CD4-positive, alpha-beta memory T cell (primary cell): Measurements from ENCODE around the gene BTF3L4. TPM values are rescaled to one million over a fixed set of nuclear protein-coding genes. Genes with fewer than 3 reads are reported as not detected.

Source experiments
- CTCF ChIA-PET: fragments of 350-600 bp; sonication (Branson Sonifier 250); formaldehyde crosslinking; loops from one replicate; lab custom pipeline; 2021; ENCODE audit warnings: inconsistent platforms; ENCODE audit not compliant: partially characterized antibody; lab: Charles Lee
- POLR2A ChIA-PET: fragments of 350-600 bp; sonication (Branson Sonifier 250); formaldehyde crosslinking; loops from one replicate; lab custom pipeline; 2021; ENCODE audit not compliant: partially characterized antibody; lab: Charles Lee
- DNase-seq, 5 donors: peaks; one replicate each; pipeline versions ENCODE4 v3.0.0 to v3.0.0-alpha.2; 2020 to 2022; ENCODE audit warnings: mixed read lengths in 1 of 5
- H3K27ac ChIP-seq: one replicate; pipeline ENCODE4 v1.7.0; 2013; ENCODE audit warnings: low read depth, low read length
- H3K27me3 ChIP-seq: 2 replicates; pipeline ENCODE4 v1.7.0; 2013; ENCODE audit warnings: mild to moderate bottlenecking, low read length, moderate library complexity; ENCODE audit not compliant: insufficient read depth
- H3K36me3 ChIP-seq: 2 replicates; pipeline ENCODE4 v1.7.0; 2013; ENCODE audit warnings: mild to moderate bottlenecking, low read length, moderate library complexity; ENCODE audit not compliant: insufficient read depth
- H3K4me1 ChIP-seq: 2 replicates; pipeline ENCODE4 v1.7.0; 2013; ENCODE audit warnings: mild to moderate bottlenecking, low read length, moderate library complexity; ENCODE audit not compliant: insufficient read depth
- H3K4me3 ChIP-seq, 2 donors: one replicate each; pipeline ENCODE4 v1.7.0; 2013; ENCODE audit warnings: low read length in 2 of 2, mild to moderate bottlenecking in 1 of 2
- H3K9me3 ChIP-seq, 2 donors: one replicate each; pipeline ENCODE4 v1.7.0; 2013; ENCODE audit warnings: low read length in 2 of 2, control low read depth in 1 of 2; ENCODE audit not compliant: control insufficient read depth in 1 of 2
- H3K27ac Mint-ChIP-seq, 7 donors: one replicate each; pipeline ENCODE4 v1.8.0; 2020 to 2021; ENCODE audit warnings: mixed read lengths in 7 of 7, mild to moderate bottlenecking in 6 of 7, inconsistent platforms in 3 of 7, moderate library complexity in 3 of 7
- H3K27me3 Mint-ChIP-seq, 2 donors: one replicate each; pipeline ENCODE4 v1.8.0; 2020 to 2021; ENCODE audit warnings: mixed read lengths in 2 of 2
- H3K36me3 Mint-ChIP-seq, 2 donors: one replicate each; pipeline ENCODE4 v1.8.0; 2020 to 2021; ENCODE audit warnings: mixed read lengths in 2 of 2, inconsistent platforms in 1 of 2, mild to moderate bottlenecking in 1 of 2
- H3K4me1 Mint-ChIP-seq, 4 donors: one replicate each; pipeline ENCODE4 v1.8.0; 2020 to 2021; ENCODE audit warnings: mixed read lengths in 4 of 4, mild to moderate bottlenecking in 1 of 4
- H3K4me3 Mint-ChIP-seq, 8 donors: one replicate each; pipeline ENCODE4 v1.8.0; 2020 to 2021; ENCODE audit warnings: mixed read lengths in 8 of 8, mild to moderate bottlenecking in 7 of 8, moderate library complexity in 6 of 8, inconsistent platforms in 3 of 8
- H3K9me3 Mint-ChIP-seq, 8 donors: one replicate each; pipeline ENCODE4 v1.8.0; 2020 to 2021; ENCODE audit warnings: mixed read lengths in 8 of 8, mild to moderate bottlenecking in 5 of 8, inconsistent platforms in 3 of 8, moderate library complexity in 1 of 8
- intact Hi-C: fragments of 100-400 bp; cut with micrococcal nuclease; formaldehyde crosslinking; loops from one replicate; pipeline ENCODE4 v1.15.1; 2023
- polyA plus RNA-seq, 2 donors: library from polyadenylated mRNA; unstranded; fragments of 300-500 nt; fragmentation: Illumina TruSeq; gene quantifications; one replicate each; pipeline ENCODE4 v1.2.3, GENCODE V29; 2021
- total RNA-seq, 2 experiments: library from RNA; stranded (reverse); gene quantifications; one replicate each; pipeline ENCODE4 v1.2.3, GENCODE V29; 2021

The BTF3L4 gene
- 10 to 100 TPM; 30.4 to 34.6 TPM for total RNA-seq
- 10 to 100 TPM; 60.7 to 91.2 TPM for polyA plus RNA-seq

GRCh38 chr1:52056163-52056936, at the start of gene BTF3L4:
TSS of gene BTF3L4 (plus strand) at chr1:52056295. CDS start at chr1:52059848, 3,553 bp downstream.
- Histone ChIP-seq H3K36me3 (peaks cover 15% of the 10 kb centered on the region), H3K4me1 (peaks cover 56% of the 10 kb centered on the region), H3K27me3 (no peaks in the 10 kb centered on the region), H3K9me3 (no peaks in the 10 kb centered on the region), H3K4me3 (peak within 1 kb of the TSS; percentile 81 to 92), H3K27ac (peak within 1 kb of the TSS; percentile 88)
- Mint-ChIP-seq H3K27me3 (no peaks in the 10 kb centered on the region), H3K27ac (peak within 1 kb of the TSS; percentile 84 to 98 (median 97)), H3K4me3 (peak within 1 kb of the TSS; percentile 98 to 100 (median 98)), H3K4me1 (peaks cover 36 to 72% (median 57%) of the 10 kb centered on the region in 4 donors), H3K36me3 (peaks cover 14 to 47% of the 10 kb centered on the region in 2 donors), H3K9me3 (peaks cover 0 to 4% (median 0%) of the 10 kb centered on the region in 8 donors)
- peak; percentile 89 to 97 (median 91) for DNase-seq
- intact Hi-C loops = loop anchor here (1.0 kb wide), 3 partner anchors 23 to 310 kb away; partner anchors contain the start of genes CC2D1B and KTI12
- CTCF ChIA-PET = interaction anchor here (1.2 kb wide), 1 partner anchor 9 kb away, joined by 7 read pairs; no protein-coding TSS in a partner anchor
- POLR2A ChIA-PET = interaction anchor here (0.6 to 5.3 kb wide), 11 partner anchors 15 to 820 kb away, joined by 3 to 67 read pairs (median 4); partner anchors contain the start of genes KTI12, ORC1, PRPF38A and RNF11

- CTCF ChIA-PET = no interaction called here
- H3K27ac Mint-ChIP-seq = no peak overlapping the region
- intact Hi-C loops = no loop called here
Measured at GRCh38 chr1:52007215-52008002, 48.7 kb upstream of the BTF3L4 start.

GRCh38 chr1:52008071-52008809, 47.9 kb upstream of the BTF3L4 start:
- Histone ChIP-seq H3K36me3 (no peaks in the 10 kb centered on the region), H3K27me3 (no peaks in the 10 kb centered on the region), H3K27ac (no peak overlapping the region), H3K4me1 (no peaks in the 10 kb centered on the region), H3K9me3 (no peaks in the 10 kb centered on the region), H3K4me3 (no peak overlapping the region)
- ChIA-PET POLR2A (no interaction called here), CTCF (no interaction called here)
- no peaks in the 10 kb centered on the region for H3K36me3 Mint-ChIP-seq
- H3K27ac Mint-ChIP-seq = no peak overlapping the region
- no peaks in the 10 kb centered on the region for H3K4me1 Mint-ChIP-seq
- intact Hi-C loops = no loop called here
- DNase-seq = no peak
- no peak overlapping the region for H3K4me3 Mint-ChIP-seq
- H3K27me3 Mint-ChIP-seq = peaks cover 10 to 14% of the 10 kb centered on the region in 2 donors
- no peaks in the 10 kb centered on the region for H3K9me3 Mint-ChIP-seq

More at GRCh38 chr1:52007215-52008002, 48.7 kb upstream of the BTF3L4 start:
- Histone ChIP-seq H3K27me3 (no peaks in the 10 kb centered on the region), H3K4me3 (no peak overlapping the region), H3K36me3 (no peaks in the 10 kb centered on the region), H3K9me3 (no peaks in the 10 kb centered on the region), H3K4me1 (no peaks in the 10 kb centered on the region), H3K27ac (no peak overlapping the region)
- Mint-ChIP-seq H3K9me3 (no peaks in the 10 kb centered on the region), H3K36me3 (no peaks in the 10 kb centered on the region), H3K4me1 (no peaks in the 10 kb centered on the region), H3K27me3 (peaks cover 12 to 15% of the 10 kb centered on the region in 2 donors), H3K4me3 (no peak overlapping the region)
- POLR2A ChIA-PET = no interaction called here
- DNase-seq = no peak

- Mint-ChIP-seq H3K4me1 (peaks cover 0 to 6% (median 3%) of the 10 kb centered on the region in 4 donors), H3K27me3 (no peaks in the 10 kb centered on the region), H3K9me3 (no peaks in the 10 kb centered on the region), H3K36me3 (peaks cover 47 to 54% of the 10 kb centered on the region in 2 donors), H3K4me3 (no peak overlapping the region), H3K27ac (no peak overlapping the region)
- DNase-seq = no peak
- no peaks in the 10 kb centered on the region for H3K9me3 ChIP-seq
- intact Hi-C loops = no loop called here
- H3K27me3 ChIP-seq = no peaks in the 10 kb centered on the region
- H3K4me1 ChIP-seq = no peaks in the 10 kb centered on the region
- ChIA-PET CTCF (no interaction called here), POLR2A (no interaction called here)
- H3K4me3 ChIP-seq = no peak overlapping the region
- H3K36me3 ChIP-seq = peaks cover 22% of the 10 kb centered on the region
- H3K27ac ChIP-seq = no peak overlapping the region
Measured at GRCh38 chr1:52022133-52022532, 34.0 kb upstream of the BTF3L4 start.

GRCh38 chr1:52026278-52026677, 29.8 kb upstream of the BTF3L4 start:
- Mint-ChIP-seq H3K27me3 (no peaks in the 10 kb centered on the region), H3K27ac (peak overlapping the region in 1 of 7 donors; percentile 19)

GRCh38 chr1:52028328-52028727, 27.8 kb upstream of the BTF3L4 start:
- ChIA-PET POLR2A (interaction anchor here (1.5 kb wide), 1 partner anchor 27 kb away, joined by 7 read pairs; the partner anchor contains the start of genes BTF3L4 and TXNDC12), CTCF (no interaction called here)
- Mint-ChIP-seq H3K4me3 (no peak overlapping the region), H3K9me3 (no peaks in the 10 kb centered on the region), H3K27ac (no peak overlapping the region), H3K27me3 (no peaks in the 10 kb centered on the region), H3K36me3 (peaks cover 25 to 44% of the 10 kb centered on the region in 2 donors), H3K4me1 (peaks cover 26 to 39% (median 27%) of the 10 kb centered on the region in 4 donors)
- no peaks in the 10 kb centered on the region for H3K9me3 ChIP-seq
- no peak overlapping the region for H3K4me3 ChIP-seq
- H3K27ac ChIP-seq = no peak overlapping the region
- no peaks in the 10 kb centered on the region for H3K27me3 ChIP-seq
- H3K4me1 ChIP-seq = peaks cover 28% of the 10 kb centered on the region
- DNase-seq = no peak
- H3K36me3 ChIP-seq = peaks cover 11% of the 10 kb centered on the region
- intact Hi-C loops = no loop called here

More at GRCh38 chr1:52026278-52026677, 29.8 kb upstream of the BTF3L4 start:
- intact Hi-C loops = no loop called here
- Mint-ChIP-seq H3K36me3 (peaks cover 40 to 56% of the 10 kb centered on the region in 2 donors), H3K9me3 (no peaks in the 10 kb centered on the region), H3K4me1 (peaks cover 11 to 20% (median 14%) of the 10 kb centered on the region in 4 donors), H3K4me3 (no peak overlapping the region)
- no peak overlapping the region for H3K27ac ChIP-seq
- H3K36me3 ChIP-seq = peaks cover 15% of the 10 kb centered on the region
- no peak for DNase-seq
- peaks cover 11% of the 10 kb centered on the region for H3K4me1 ChIP-seq
- H3K4me3 ChIP-seq = no peak overlapping the region
- H3K27me3 ChIP-seq = no peaks in the 10 kb centered on the region
- CTCF ChIA-PET = no interaction called here
- POLR2A ChIA-PET = no interaction called here
- H3K9me3 ChIP-seq = no peaks in the 10 kb centered on the region
